ENCODE results near the gene ERF. TPM values are rescaled to one million over a fixed set of nuclear protein-coding genes. Genes with fewer than 3 reads are reported as not detected.

Gene ERF
- total and polyA plus RNA-seq, 4 donors = 19.7 to 99.5 (median 59.5) TPM

- intact Hi-C loops (cut with DNase I) = loop anchor here in 1 of 2 donors (2.0 kb wide), 1 partner anchor 33 kb away; no protein-coding TSS in a partner anchor
- ATAC-seq (ENCODE audit: low FRiP score) = no peak
- Histone ChIP-seq H3K4me1 (ENCODE audit: control insufficient read depth in 1 of 2, insufficient read depth in 2 of 2, low read length in 2 of 2) (no peaks in the 10 kb centered on the region), H3K4me3 (ENCODE audit: low read length in 2 of 2) (peak overlapping the region in 1 of 2 donors; percentile 66), H3K27me3 (ENCODE audit: control insufficient read depth in 1 of 2, insufficient read depth in 2 of 2, low read length in 1 of 2) (no peaks in the 10 kb centered on the region), H3K27ac (ENCODE audit: low read depth in 1 of 2, low read length in 2 of 2) (peak overlapping the region in 1 of 2 donors; percentile 89), H3K36me3 (ENCODE audit: control insufficient read depth in 1 of 2, insufficient read depth in 2 of 2, low read length in 1 of 2) (peaks cover 0 to under 1% of the 10 kb centered on the region in 2 donors), H3K9me3 (ENCODE audit: control insufficient read depth, low read length) (no peaks in the 10 kb centered on the region)
- 1 to 3% methylated on average over 6 of the region's 6 CpGs for WGBS, 2 donors
- no peak for DNase-seq
Measured at GRCh38 chr19:42279155-42279901, 24.4 kb upstream of the ERF start.

- intact Hi-C loops (cut with DNase I) = loop anchor here in 1 of 2 donors (2.0 kb wide), 1 partner anchor 32 kb away; no protein-coding TSS in a partner anchor
- H3K36me3 ChIP-seq (ENCODE audit: control insufficient read depth in 1 of 2, insufficient read depth in 2 of 2, low read length in 1 of 2) = peaks cover 0 to 5% of the 10 kb centered on the region in 2 donors
Measured at GRCh38 chr19:42278452-42279154, 23.7 kb upstream of the ERF start.

GRCh38 chr19:42277821-42278451 is 23.0 kb upstream of the ERF start:
- no peaks in the 10 kb centered on the region for H3K27me3 ChIP-seq (ENCODE audit: control insufficient read depth in 1 of 2, insufficient read depth in 2 of 2, low read length in 1 of 2)
- DNase-seq (peak in 1 of 2 donors; percentile 78), ATAC-seq (ENCODE audit: low FRiP score) (no peak)
- H3K9me3 ChIP-seq (ENCODE audit: control insufficient read depth, low read length) = no peaks in the 10 kb centered on the region
- H3K36me3 ChIP-seq (ENCODE audit: control insufficient read depth in 1 of 2, insufficient read depth in 2 of 2, low read length in 1 of 2) = peaks cover 0 to 5% of the 10 kb centered on the region in 2 donors
- peak overlapping the region; percentile 23 to 71 for H3K27ac ChIP-seq (ENCODE audit: low read depth in 1 of 2, low read length in 2 of 2)
- no peaks in the 10 kb centered on the region for H3K4me1 ChIP-seq (ENCODE audit: control insufficient read depth in 1 of 2, insufficient read depth in 2 of 2, low read length in 2 of 2)
- intact Hi-C loops (cut with DNase I) = loop anchor here (2.0 kb wide), 1 partner anchor 31 kb away; no protein-coding TSS in a partner anchor
- H3K4me3 ChIP-seq (ENCODE audit: low read length in 2 of 2) = no peak overlapping the region
- 4 to 8% methylated on average over 10 of the region's 10 CpGs for WGBS, 2 donors

More at GRCh38 chr19:42278452-42279154, 23.7 kb upstream of the ERF start:
- Histone ChIP-seq H3K9me3 (ENCODE audit: control insufficient read depth, low read length) (no peaks in the 10 kb centered on the region), H3K27ac (ENCODE audit: low read depth in 1 of 2, low read length in 2 of 2) (peak overlapping the region; percentile 23 to 89), H3K4me1 (ENCODE audit: control insufficient read depth in 1 of 2, insufficient read depth in 2 of 2, low read length in 2 of 2) (no peaks in the 10 kb centered on the region), H3K4me3 (ENCODE audit: low read length in 2 of 2) (no peak overlapping the region), H3K27me3 (ENCODE audit: control insufficient read depth in 1 of 2, insufficient read depth in 2 of 2, low read length in 1 of 2) (no peaks in the 10 kb centered on the region)
- 39 to 45% methylated on average over 5 of the region's 5 CpGs for WGBS, 2 donors
- ATAC-seq (ENCODE audit: low FRiP score) = no peak
- no peak for DNase-seq

- Histone ChIP-seq H3K4me1 (ENCODE audit: control insufficient read depth in 1 of 2, insufficient read depth in 2 of 2, low read length in 2 of 2) (no peaks in the 10 kb centered on the region), H3K27me3 (ENCODE audit: control insufficient read depth in 1 of 2, insufficient read depth in 2 of 2, low read length in 1 of 2) (no peaks in the 10 kb centered on the region), H3K27ac (ENCODE audit: low read depth in 1 of 2, low read length in 2 of 2) (peak overlapping the region in 1 of 2 donors; percentile 25), H3K36me3 (ENCODE audit: control insufficient read depth in 1 of 2, insufficient read depth in 2 of 2, low read length in 1 of 2) (peaks cover 0 to 7% of the 10 kb centered on the region in 2 donors), H3K9me3 (ENCODE audit: control insufficient read depth, low read length) (no peaks in the 10 kb centered on the region), H3K4me3 (ENCODE audit: low read length in 2 of 2) (no peak overlapping the region)
- ATAC-seq (ENCODE audit: low FRiP score) (no peak), DNase-seq (no peak)
- intact Hi-C loops (cut with DNase I) = loop anchor here in 1 of 2 donors (2.0 kb wide), 1 partner anchor 30 kb away; no protein-coding TSS in a partner anchor
- WGBS, 2 donors = 31 to 37% methylated on average over 4 of the region's 4 CpGs
Measured at GRCh38 chr19:42276821-42277220, 21.9 kb upstream of the ERF start.

- peak in 1 of 2 donors; percentile 63 for DNase-seq
- Histone ChIP-seq H3K36me3 (ENCODE audit: control insufficient read depth in 1 of 2, insufficient read depth in 2 of 2, low read length in 1 of 2) (peaks cover 0 to 7% of the 10 kb centered on the region in 2 donors), H3K9me3 (ENCODE audit: control insufficient read depth, low read length) (no peaks in the 10 kb centered on the region), H3K27ac (ENCODE audit: low read depth in 1 of 2, low read length in 2 of 2) (peak overlapping the region in 1 of 2 donors; percentile 39), H3K4me1 (ENCODE audit: control insufficient read depth in 1 of 2, insufficient read depth in 2 of 2, low read length in 2 of 2) (no peaks in the 10 kb centered on the region), H3K27me3 (ENCODE audit: control insufficient read depth in 1 of 2, insufficient read depth in 2 of 2, low read length in 1 of 2) (no peaks in the 10 kb centered on the region), H3K4me3 (ENCODE audit: low read length in 2 of 2) (no peak overlapping the region)
- 8 to 21% methylated on average over 3 of the region's 3 CpGs for WGBS, 2 donors
- intact Hi-C loops (cut with DNase I) = loop anchor here in 1 of 2 donors (2.0 kb wide), 1 partner anchor 29 kb away; no protein-coding TSS in a partner anchor
- no peak for ATAC-seq (ENCODE audit: low FRiP score)
Measured at GRCh38 chr19:42276284-42276683, 21.4 kb upstream of the ERF start.

- Histone ChIP-seq H3K4me1 (ENCODE audit: control insufficient read depth in 1 of 2, insufficient read depth in 2 of 2, low read length in 2 of 2) (peaks cover 0 to 1% of the 10 kb centered on the region in 2 donors), H3K27ac (ENCODE audit: low read depth in 1 of 2, low read length in 2 of 2) (no peak overlapping the region)
- WGBS, 2 donors = 70 to 79% methylated on average over 3 of the region's 3 CpGs
Measured at GRCh38 chr19:42275517-42275916, 20.6 kb upstream of the ERF start.

GRCh38 chr19:42275103-42275502 is 20.2 kb upstream of the ERF start:
- Histone ChIP-seq H3K27me3 (ENCODE audit: control insufficient read depth in 1 of 2, insufficient read depth in 2 of 2, low read length in 1 of 2) (no peaks in the 10 kb centered on the region), H3K36me3 (ENCODE audit: control insufficient read depth in 1 of 2, insufficient read depth in 2 of 2, low read length in 1 of 2) (peaks cover 0 to 7% of the 10 kb centered on the region in 2 donors), H3K9me3 (ENCODE audit: control insufficient read depth, low read length) (no peaks in the 10 kb centered on the region), H3K27ac (ENCODE audit: low read depth in 1 of 2, low read length in 2 of 2) (no peak overlapping the region), H3K4me1 (ENCODE audit: control insufficient read depth in 1 of 2, insufficient read depth in 2 of 2, low read length in 2 of 2) (peaks cover 0 to 1% of the 10 kb centered on the region in 2 donors), H3K4me3 (ENCODE audit: low read length in 2 of 2) (no peak overlapping the region)
- DNase-seq (peak in 1 of 2 donors; percentile 38), ATAC-seq (ENCODE audit: low FRiP score) (no peak)
- 46% methylated on average over 7 of the region's 7 CpGs for WGBS, 2 donors
- intact Hi-C loops (cut with DNase I) = no loop called here

More at GRCh38 chr19:42275517-42275916, 20.6 kb upstream of the ERF start:
- Histone ChIP-seq H3K27me3 (ENCODE audit: control insufficient read depth in 1 of 2, insufficient read depth in 2 of 2, low read length in 1 of 2) (no peaks in the 10 kb centered on the region), H3K36me3 (ENCODE audit: control insufficient read depth in 1 of 2, insufficient read depth in 2 of 2, low read length in 1 of 2) (peaks cover 0 to 7% of the 10 kb centered on the region in 2 donors), H3K4me3 (ENCODE audit: low read length in 2 of 2) (no peak overlapping the region), H3K9me3 (ENCODE audit: control insufficient read depth, low read length) (no peaks in the 10 kb centered on the region)
- no peak for ATAC-seq (ENCODE audit: low FRiP score)
- DNase-seq = no peak
- intact Hi-C loops (cut with DNase I) = no loop called here

GRCh38 chr19:42274065-42274682 is 19.2 kb upstream of the ERF start:
- ATAC-seq (ENCODE audit: low FRiP score) (no peak), DNase-seq (peak in 1 of 2 donors; percentile 46)
- peaks cover 0 to 1% of the 10 kb centered on the region in 2 donors for H3K4me1 ChIP-seq (ENCODE audit: control insufficient read depth in 1 of 2, insufficient read depth in 2 of 2, low read length in 2 of 2)
- no peak overlapping the region for H3K27ac ChIP-seq (ENCODE audit: low read depth in 1 of 2, low read length in 2 of 2)
- H3K27me3 ChIP-seq (ENCODE audit: control insufficient read depth in 1 of 2, insufficient read depth in 2 of 2, low read length in 1 of 2) = no peaks in the 10 kb centered on the region
- no peak overlapping the region for H3K4me3 ChIP-seq (ENCODE audit: low read length in 2 of 2)
- no peaks in the 10 kb centered on the region for H3K9me3 ChIP-seq (ENCODE audit: control insufficient read depth, low read length)
- intact Hi-C loops (cut with DNase I) = no loop called here
- 87 to 88% methylated on average over 22 of the region's 22 CpGs for WGBS, 2 donors
- H3K36me3 ChIP-seq (ENCODE audit: control insufficient read depth in 1 of 2, insufficient read depth in 2 of 2, low read length in 1 of 2) = peaks cover 0 to 7% of the 10 kb centered on the region in 2 donors
